Activated CD8-positive, alpha-beta memory T cell treated with anti-CD3 and anti-CD28 coated beads for 4 hours (primary cell): Measurements from ENCODE around the gene RXFP4.
A peak's percentile ranks its signal among the peaks of the same experiment; 100 is the strongest.
"Not testable (repeated sequence)": the region's sequence is repeated elsewhere in the genome, so short reads cannot be mapped to it uniquely, and the experiment has no call there.

Experiments used
- DNase-seq, 2 donors: peaks; one replicate each; pipeline ENCODE4 v3.0.0-alpha.2; 2020; ENCODE audit warnings: low read depth in 2 of 2

The RXFP4 gene, protein sequence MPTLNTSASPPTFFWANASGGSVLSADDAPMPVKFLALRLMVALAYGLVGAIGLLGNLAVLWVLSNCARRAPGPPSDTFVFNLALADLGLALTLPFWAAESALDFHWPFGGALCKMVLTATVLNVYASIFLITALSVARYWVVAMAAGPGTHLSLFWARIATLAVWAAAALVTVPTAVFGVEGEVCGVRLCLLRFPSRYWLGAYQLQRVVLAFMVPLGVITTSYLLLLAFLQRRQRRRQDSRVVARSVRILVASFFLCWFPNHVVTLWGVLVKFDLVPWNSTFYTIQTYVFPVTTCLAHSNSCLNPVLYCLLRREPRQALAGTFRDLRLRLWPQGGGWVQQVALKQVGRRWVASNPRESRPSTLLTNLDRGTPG

DNA sequence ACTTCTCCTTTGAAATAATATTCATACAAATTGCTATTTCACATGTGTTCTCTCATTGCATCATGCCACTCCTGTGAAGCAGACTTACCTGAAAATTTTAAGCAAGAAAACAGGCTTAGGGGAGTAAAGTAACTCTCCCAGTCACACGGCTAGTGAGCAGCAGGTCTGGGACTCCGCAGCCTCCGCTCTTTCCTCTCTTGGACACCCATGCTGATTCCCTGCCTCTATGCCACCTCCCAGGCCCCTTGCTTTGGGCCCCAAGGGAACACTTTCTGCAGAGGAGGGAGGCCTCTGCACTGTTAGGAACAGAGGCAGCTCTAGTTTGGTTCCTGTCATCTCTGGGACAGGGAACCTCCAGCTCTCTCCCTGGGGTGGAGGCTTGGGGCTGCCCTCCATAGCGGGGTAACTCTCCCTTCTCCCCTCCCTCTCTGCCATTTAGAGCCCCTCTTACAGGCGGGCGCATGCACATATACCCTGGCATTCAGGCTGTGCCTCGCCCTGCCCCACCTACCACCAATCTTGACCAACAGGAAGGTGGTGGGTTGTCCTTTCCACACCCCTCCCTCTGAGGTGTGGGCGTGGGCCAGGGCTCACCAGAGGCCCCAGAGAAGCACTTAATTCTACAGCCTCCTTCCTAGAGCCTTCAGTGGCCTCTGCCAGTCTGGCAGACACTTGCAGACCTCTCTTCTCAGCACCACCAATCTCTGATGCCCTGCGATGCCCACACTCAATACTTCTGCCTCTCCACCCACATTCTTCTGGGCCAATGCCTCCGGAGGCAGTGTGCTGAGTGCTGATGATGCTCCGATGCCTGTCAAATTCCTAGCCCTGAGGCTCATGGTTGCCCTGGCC is at the start of gene RXFP4:
Gene RXFP4, plus strand, starts transcription at position 646 of the 852 bp plus-strand sequence. Its CDS starts 72 bp downstream, at position 718.
- DNase-seq: no peak

DNA sequence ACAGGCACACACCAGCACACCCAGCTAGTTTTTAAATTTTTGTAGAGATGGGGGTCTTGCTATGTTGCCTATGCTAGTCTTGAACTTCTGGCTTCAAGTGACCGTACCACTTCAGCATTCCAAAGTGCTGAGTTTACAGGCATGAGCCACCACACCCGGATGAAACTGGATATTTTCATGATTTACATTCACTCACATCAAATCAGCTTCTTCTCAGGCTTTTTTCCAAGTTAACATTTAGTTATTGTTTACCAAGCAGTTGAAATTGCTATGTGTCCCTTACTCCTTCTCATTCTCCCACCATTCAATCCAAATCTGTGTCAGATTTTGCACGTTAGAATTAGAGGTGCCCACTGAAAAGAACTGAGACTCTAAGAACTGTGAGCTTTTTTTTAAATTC is 48.6 kb upstream of the RXFP4 start:
- DNase-seq: no peak

DNA sequence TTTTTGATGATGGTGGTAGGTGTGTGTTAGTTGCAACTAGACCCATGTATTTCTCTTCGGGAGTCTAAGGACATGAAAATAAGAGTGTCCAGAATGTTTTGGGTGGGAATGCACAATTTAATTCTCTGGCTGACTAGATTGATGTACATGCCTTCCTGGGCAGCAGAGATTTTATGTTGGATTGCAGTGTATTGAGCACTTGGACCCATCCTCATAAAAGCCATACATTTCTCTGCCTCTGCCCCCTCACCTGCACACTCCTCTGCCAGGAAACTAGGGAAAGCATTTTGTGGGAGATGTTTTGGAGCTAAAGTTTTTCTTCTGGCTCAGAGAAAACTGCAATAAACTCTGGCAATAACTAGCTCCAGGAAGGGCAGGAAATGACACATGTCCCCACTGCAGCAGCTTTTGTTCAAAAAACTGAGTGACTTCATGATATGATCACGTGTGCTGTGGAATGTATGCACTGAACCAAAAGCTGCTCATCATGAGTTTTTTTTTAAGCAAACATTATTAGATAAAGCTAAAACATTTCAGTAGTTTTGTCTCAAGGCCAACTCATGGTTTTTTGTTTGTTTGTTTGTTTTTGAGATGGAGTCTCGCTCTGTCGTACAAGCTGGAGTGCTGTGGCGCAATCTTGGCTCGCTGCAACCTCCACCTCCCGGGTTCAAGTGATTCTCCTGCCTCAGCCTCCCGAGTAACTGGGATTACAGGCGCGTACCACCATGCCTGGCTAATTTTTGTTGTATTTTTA is 47.9 kb upstream of the RXFP4 start:
- DNase-seq: no peak

DNA sequence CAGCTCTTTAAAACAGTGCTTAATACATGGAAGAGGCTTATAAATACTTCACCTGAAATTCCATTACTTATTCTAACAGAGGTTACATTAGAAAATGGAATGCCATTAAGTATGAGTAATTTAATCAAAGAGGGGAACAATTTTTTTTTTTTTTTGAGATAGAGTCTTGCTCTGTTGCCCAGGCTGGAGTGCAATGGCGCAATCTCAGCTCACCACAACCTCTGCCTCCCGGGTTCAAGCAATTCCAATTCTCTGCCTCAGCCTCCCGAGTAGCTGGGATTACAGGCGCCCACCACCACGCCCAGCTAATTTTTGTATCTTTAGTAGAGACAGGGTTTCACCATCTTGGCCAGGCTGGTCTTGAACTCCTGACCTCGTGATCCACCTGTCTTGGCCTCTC is 45.8 kb upstream of the RXFP4 start:
- not testable (repeated sequence) for DNase-seq

DNA sequence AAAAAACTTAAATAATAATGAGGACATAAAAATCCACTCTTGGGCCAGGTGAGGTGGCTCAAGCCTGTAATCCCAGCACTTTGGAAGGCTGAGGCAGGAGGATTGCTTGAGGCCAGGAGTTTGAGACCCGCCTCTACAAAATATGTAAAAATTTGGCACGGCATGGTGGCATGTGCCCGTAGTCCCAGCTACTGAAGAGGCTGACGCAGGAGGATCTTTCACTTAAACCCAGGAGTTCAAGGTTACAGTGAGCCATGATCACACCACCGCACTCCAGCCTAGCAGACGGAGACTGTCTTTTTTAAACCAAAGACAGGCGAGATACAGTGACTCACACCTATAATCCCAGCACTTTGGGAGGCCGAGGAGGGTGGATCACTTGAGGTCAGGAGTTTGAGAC is 45.0 kb upstream of the RXFP4 start:
- not testable (repeated sequence) for DNase-seq

DNA sequence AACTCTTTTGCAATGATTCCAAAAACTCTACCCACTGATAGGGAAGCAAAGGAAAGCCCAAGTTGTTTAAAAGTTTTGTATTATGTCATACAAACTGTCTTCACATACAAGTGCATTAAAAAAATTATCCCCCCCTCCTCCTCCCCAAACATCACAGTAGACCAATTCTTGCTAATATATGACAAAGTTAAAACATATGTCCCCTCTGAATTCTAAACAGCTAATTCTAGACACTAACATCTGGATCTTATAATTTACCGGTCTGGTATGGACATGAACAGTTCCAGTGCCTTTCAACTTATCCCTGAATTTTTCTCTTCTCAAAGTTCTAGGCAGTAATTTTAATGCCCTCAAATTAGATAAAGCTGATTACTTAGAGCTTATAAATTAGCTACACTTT is 43.7 kb upstream of the RXFP4 start:
- DNase-seq: no peak

DNA sequence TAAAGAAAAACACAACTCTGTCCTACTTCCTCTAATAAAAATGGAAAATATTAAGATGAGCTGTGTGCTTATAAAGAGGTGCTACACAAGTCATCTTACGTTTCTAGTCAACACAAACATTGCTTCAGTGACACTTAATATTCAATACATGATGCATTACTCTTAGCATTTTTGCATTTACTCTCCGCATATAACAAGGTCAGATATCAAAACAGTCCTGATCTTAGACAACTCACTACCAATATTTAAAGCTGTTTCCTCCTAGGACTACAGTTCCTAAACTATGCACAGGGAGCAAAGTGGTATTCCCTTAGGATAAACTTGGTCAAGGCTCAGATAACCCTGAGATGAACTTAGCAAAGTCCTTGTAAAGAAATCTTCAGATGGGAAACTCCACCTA is 42.5 kb upstream of the RXFP4 start:
- DNase-seq: no peak

DNA sequence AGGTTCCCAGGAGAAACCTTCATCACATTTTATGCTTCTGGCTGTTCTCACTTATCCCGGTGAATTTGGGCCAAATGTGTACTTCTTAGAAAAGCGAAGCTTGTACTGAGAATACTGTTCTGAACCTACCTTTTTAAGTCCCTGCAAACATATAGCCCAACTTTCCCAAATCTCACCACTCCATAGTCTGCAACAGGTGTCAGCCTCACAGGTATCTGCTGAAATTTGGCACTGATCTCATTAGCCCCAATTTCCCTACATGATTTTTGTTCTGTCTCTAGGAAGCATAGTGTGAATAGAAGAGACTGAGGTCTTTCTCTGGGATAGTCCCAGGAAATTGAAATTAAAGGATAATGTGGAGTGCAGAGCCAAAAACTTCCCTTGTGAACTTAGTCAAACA is 41.8 kb upstream of the RXFP4 start:
- DNase-seq: no peak

DNA sequence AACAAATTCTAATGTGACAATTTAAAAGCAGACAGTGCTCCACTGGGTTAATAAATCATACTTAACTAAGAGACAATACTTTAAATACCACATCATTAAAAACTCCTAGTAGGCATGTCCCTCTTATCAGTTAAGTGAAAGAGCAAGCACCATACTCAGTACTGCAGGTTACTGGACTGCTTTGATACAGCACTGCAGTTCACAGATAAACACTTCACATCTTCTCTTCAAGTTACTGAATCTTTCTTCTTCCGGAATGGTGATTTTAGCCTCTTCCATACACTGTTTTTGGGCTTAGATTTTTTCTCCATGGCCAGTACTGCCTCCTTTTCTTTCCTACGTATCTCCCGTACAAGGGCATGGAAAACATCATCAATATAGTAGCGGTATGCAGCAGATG is 41.3 kb upstream of the RXFP4 start:
- no peak for DNase-seq

DNA sequence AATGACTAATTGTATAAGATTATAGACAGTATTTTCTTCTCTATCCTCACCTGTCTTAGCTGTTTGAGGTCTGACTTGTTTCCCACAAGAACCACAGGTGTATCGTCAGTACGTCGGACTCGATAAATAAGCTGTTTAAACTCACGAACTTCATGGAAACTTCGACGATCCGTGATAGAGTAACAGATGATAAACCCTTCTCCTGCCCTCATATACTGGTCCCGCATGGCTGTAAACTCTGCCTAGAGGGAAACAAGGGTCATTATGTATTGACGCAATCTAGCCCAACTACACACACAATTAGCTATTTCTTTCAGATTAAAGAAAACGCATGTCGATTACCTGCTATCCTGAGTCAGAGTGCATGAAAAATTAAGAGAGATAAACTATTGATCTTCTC is 37.2 kb upstream of the RXFP4 start:
- DNase-seq: no peak

DNA sequence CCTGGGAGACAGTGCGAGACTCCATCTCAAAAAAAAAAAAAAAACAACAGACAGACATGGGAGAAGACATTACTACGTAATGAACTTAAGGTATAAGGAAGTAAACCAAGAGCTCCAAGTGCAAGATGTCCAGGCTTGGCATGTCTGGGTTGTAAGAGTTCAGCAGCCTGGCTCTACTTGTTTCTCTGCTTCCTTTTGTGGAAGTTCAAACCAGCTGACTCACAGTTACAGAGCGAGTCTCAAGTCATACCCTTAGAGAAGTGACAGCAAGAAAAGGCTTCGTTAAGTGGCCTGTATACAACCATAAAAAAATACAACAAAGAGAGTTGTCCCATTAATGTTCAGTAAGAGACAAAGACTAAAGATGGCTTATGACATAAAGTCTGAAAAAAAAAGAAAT is 31.5 kb upstream of the RXFP4 start:
- DNase-seq: no peak

DNA sequence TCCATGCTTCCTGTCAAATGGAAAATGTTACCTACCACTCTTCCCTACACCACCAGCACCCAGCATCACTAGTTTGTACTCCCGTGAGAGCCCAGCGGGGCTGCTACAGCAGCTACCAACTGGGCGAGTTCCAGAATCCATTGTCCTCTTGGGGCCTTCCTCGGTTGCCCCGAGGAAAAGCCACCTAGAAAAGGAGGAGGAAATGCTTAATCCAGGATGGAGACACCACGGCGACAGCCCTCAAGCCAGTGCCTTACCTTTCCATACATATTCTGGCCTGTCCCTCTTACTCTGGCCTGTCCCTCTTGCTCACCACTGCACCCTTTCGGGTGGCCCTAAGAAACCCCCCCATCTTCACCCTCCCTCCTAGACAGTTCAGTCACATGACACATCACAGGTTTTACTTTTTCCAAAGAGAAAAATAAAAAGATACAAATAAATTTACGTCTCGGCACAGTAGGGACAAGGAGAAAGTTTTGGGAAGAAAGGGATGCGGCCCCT is 30.8 kb upstream of the RXFP4 start:
- DNase-seq: no peak

DNA sequence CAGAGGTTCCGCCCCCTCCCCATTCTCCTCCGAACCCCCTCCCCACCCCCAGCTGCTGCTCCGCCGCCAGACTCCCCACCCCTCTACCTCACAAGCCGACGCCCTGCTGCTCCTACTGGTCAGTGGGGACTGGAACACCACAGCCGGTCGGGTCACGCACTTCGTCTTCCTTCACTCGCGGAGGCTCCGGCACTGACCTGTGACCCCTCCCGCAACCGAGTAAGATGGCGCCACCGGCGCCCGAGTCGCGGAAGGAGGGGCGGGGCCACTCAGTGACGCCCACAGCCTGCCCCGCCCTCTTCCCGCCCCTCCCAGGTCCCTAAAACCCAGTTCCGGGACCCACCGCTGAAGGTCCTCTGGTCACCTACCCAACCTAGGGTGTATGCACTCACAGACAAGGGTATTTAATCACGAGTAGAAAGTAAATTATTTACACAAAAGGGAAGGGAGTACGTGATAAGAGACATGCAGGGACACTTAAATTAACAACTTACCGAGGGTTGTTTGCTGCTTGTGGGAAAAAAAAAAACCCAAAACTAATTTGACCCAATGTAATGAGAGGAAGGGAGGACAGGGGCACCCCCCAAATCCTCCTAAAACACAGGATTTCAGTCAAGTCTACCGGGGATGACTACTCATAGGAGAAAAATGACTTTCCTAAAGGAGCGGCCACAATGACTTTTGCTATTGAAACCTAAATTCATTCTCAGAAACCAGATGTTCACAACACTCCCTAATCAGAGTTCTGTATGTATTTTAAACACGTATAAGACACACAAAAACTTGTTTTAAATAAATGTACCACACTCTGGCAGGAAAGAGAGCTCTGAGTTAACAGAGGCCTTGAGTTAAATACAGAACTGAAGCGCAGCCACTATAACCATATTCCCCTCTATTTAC is 30.0 kb upstream of the RXFP4 start, which contains the start of gene RIT1:
Gene RIT1, minus strand, starts transcription at position 194 of the 900 bp plus-strand sequence. CDS start 588 bp downstream, outside the sequence.
- DNase-seq: peak; percentile 66 to 72

DNA sequence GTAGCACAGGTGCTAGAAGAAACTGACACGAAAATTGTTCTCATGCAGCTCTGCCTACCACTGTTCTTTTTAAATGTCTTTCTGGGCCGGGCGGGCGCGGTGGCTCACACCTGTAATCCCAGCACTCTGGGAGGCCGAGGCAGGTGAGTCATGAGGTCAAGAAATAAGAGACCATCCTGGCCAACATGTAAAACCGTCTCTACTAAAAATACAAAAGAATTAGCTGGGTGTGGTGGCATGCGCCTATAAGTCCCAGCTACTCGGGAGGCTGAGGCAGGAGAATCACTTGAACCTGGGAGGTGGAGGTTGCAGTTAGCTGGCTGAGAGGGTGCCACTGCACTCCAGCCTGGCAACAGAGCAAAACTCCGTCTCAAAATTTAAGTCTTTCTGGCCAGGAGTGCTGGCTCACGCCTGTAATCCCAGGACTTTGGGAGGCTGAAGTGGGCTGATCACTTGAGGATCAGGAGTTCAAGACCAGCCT is 29.3 kb upstream of the RXFP4 start:
- no peak for DNase-seq

DNA sequence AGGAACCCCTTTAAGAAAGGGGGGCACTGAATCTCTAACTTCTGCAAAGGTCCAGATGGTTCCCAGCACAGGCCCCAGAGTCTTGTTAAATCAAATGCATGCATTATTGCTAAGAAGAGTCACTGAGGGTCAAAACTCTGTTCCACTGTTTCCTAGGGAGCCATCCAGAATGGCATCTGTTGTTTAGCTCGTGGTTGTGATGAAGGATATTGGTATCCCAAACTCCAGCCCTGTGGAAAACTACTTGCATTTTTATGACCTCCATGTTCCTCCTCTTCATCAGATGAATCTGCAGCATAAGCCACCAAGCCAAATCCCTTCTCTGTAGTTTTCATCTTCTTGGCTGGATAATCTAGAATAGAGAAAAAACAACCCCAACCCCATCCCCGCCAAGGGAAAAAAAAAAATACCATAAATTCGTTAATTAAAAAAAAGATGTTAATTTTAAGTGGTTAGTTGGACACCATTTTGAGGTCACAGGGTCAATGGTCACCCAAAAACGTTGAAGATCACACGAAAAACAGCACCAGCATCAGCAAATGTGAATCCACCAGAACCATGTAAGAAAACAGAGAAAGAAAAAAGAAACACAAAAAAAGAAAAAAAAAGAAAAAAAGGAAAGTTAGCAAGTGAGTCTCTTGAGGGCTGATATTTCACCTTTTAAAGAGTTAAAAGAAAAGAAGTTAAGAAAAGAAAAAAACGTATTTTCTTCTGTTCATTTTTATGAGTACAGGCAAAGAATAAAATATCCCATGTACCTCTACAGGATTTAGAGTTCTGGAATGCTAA is 27.3 kb upstream of the RXFP4 start:
- DNase-seq: no peak

DNA sequence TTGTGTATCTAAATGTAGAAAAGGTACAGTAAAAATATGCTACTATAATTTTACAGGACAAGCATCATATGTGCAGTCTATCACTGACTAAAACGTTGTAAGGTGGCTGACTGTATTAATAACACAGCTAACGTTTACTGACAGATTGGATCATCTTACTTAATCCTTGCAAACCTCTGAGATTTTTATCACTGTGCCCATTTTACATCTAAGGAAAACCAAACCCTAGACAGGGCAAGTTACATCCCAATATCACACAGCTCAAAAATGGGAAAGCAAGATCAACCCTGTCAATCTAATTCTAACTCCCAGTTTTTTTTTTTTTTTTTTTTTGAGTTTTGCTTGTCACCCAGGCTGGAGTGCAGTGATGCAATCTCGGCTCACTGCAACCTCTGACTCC is 22.8 kb upstream of the RXFP4 start:
- no peak for DNase-seq

DNA sequence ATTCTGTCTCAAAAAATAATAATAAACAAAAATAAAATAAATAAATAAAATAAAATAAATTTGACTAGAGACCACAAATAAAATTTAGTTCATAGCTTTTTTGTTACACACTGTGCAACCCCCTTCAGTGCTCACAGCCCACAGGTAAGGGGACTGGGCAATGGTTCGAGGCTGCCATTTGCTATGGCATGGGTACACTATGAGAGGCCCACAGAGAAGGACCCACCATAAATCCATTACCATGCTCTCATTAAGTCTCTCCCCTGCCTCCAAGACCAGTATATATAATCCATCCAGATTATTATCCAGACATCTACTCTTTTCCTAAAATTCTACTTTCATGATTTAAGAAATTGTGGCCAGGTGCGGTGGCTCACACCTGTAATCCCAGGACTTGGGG is 21.6 kb upstream of the RXFP4 start:
- DNase-seq: no peak

DNA sequence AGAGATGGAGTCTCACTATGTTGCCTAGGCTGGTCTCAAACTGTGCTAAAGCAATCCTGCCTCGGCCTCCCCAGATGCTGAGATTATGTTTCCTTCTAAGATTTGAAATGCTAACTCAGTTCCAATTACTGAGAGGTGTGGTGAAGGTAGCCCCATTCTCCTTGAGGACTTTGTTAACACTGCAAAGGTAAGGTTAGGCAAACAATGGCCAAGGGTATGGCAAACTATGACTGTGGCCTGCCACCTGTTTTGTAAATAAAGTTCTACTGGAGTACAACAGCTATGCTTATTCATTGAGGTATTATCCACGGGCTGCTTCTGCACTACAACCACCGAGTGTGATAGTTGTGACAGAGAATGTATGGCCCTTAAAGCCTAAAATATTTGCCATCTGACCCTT is 20.7 kb upstream of the RXFP4 start:
- no peak for DNase-seq

DNA sequence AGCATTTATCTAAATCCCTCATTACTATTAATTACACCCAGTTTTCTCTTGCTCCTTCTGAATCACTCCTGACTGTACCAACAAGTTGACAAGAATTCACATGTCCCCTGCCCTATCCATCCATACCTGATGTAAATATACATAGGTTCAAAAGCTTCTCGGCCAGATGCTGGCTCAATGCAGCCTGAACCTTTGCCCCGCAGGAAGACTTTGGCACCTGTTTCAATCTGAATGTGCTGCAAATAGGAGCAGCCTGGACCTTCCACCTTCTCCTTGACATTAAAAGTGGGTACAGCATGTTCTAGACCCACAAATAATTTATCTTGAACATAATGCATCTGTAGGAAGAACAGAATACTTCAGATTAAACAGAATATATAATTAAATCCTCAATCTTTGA is 15.9 kb upstream of the RXFP4 start:
- no peak for DNase-seq

DNA sequence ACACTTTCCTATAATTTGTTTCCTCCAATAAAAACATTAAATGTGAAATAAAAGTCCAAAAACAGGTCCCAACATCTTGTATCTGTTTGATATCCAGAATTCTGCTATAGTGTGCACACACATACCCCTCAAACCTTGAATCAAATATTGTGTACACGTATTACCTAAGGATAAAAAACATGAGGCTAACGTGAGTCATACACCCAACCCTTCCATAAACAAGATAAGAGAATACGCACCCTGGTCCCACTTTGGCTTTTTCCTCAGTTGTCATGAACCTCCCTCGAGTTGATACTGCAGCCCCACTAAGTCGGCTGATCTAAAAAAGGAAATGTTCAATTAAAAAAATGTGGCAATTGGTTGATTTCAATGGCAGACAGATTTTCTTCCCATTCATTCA is 12.4 kb upstream of the RXFP4 start:
- DNase-seq: no peak
